HG02610 (cell line): Measurements from ENCODE around the gene SMC1A.
"Not testable (repeated sequence)": the region's sequence is repeated elsewhere in the genome, so short reads cannot be mapped to it uniquely, and the experiment has no call there.

Experiments
- ATAC-seq: cut with Tn5 transposase; IDR thresholded peaks from one replicate; pipeline ENCODE4 v1.9.1; 2021; ENCODE audit warnings: mild to moderate bottlenecking, moderate library complexity; ENCODE audit not compliant: unreplicated experiment

Gene SMC1A

GRCh38 chrX:53422086-53422860, at the start of gene SMC1A:
Gene SMC1A, minus strand, starts transcription at chrX:53422654. Its CDS starts 54 bp downstream, at chrX:53422600.
- ATAC-seq = peak; percentile 97

DNA sequence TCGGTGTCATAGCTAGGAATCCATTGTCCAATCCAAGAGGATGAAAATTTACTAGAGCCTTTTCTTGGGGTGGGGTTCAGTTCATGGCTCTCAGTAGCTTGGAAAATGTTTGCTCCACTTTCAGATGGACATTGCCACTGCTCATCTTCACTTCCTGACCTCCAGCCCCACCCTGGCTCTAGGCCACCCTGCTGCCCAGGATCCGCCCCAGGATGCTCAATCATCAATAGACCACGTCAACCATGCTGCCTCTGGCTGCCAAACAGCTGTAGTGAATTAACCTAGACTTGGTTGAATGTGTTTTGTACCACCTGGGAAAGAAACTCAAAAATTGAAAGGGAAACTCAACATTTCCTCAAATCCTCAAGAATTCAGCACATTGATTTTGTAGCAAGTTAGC, 48.9 kb upstream of the SMC1A start:
- no peak for ATAC-seq

DNA sequence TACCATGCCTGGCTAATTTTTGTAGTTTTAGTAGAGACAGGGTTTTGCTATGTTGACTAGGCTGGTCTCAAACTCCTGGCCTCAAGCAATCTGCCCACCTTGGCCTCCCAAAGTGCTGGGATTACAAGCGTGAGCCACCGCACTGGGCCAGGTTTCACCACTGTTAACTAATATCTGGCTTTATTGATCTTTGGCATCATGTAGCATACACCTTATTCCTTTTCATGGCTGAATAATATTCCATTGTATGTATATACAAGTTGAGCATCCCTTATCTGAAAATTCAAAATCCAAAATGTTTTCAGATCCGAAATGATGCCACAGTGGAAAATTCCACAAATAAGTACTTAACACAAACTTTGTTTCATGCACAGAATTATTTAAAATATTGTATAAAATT, 46.2 kb upstream of the SMC1A start:
- ATAC-seq = not testable (repeated sequence)

DNA sequence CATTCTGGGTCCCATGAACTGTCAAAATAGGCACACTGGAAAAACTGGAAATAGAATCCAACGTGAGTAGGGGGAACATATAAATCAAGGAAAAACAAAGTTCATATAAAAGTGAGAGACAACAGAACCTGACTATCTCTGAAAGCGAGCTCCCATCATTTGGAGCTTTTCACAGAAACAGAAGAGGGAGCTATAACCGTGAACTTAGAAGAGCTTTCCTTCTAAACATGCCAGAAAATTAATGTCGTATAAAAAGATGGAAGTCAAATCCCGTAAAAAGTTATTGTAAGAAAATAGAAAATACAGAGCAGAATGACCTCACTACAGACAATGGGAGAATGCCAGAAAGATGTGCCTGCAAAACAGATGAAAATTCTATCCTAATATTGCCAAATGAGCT, 35.6 kb upstream of the SMC1A start:
- no peak for ATAC-seq

GRCh38 chrX:53456254-53456653, 33.8 kb upstream of the SMC1A start:
- ATAC-seq = no peak

GRCh38 chrX:53452812-53453211, 30.4 kb upstream of the SMC1A start:
- ATAC-seq = no peak

DNA sequence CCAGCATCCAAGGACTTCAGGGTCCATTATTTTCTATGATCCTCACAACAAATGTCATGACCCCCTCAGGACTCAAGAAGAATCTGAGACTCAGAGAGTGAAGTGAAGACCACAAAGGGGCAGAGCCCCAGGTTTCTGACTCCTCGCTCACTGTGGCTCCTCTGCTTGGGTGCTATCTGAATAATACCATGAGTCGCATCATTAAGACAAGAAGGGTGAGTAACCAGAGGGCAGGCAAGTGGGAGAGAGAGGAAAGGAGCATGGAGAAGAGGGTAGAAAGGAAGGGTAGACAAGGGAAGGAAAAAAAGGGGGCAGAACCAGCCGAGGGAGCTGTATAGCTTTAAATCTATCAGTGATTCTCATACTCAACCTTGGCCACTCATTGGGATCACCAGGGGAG, 27.2 kb upstream of the SMC1A start:
- no peak for ATAC-seq

GRCh38 chrX:53447441-53447840, 25.0 kb upstream of the SMC1A start:
- ATAC-seq = no peak

GRCh38 chrX:53445977-53446376, 23.5 kb upstream of the SMC1A start:
- no peak for ATAC-seq

DNA sequence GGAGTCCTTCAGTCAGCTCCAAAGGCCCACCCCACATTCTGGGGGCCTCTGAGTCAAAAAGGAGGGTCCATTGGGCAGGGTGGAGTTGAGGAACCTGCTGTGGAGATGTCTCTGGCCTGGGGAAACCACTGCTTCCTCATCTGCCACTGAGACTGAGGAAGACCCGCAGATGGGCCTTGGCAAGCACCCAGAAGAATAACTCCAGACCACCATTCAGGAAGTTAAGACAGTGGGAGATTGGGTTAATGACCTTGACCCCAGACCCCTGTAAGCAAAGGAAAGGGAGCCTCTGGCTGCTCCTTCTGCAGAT, 19.8 kb upstream of the SMC1A start:
- ATAC-seq = no peak

- peak; percentile 75 for ATAC-seq
Measured at GRCh38 chrX:53441531-53442321, 19.3 kb upstream of the SMC1A start.

DNA sequence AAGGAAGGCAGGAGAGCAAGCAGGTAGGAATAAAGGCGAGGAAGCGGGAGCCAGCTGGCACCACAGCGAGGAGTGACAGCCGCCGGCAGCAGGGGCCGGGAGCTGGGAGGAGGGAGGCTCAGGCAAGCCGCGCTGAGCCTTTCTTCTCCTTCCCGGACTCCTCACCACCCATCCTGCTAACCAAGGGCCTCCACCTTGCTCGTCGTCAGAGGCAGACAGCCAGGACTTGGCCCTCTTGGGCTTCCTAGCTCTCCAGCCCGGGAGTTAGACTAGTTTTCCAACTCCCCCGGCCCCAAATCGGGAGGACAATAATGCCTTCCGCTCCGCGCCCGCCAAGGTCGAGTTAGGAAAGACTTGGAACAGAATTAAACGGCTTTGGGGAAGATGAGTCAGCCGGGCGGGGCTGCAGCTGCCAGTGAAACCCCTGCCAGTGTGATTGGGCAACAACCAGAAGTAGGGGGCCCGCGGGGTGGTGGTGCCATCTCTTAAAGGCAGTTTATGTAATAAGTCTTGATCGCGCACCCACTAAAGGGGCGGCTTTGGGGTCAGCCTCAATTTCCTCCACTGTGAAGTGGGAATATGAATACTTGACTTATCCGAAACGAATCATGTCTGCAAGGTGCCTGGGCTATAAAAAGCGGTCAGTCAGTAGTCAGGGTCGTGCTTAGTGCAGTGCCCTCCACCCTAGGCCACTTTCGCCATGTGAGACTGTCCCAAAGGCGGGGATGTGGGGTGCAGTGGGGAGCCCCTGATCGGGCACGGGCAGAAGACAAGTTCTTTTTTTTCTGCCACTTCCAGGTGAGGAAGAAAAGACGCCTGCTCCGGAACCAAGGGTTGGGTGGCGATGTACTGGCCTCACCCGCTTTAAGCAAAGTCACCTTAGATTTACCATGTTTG, 18.4 kb upstream of the SMC1A start:
- ATAC-seq = no peak

DNA sequence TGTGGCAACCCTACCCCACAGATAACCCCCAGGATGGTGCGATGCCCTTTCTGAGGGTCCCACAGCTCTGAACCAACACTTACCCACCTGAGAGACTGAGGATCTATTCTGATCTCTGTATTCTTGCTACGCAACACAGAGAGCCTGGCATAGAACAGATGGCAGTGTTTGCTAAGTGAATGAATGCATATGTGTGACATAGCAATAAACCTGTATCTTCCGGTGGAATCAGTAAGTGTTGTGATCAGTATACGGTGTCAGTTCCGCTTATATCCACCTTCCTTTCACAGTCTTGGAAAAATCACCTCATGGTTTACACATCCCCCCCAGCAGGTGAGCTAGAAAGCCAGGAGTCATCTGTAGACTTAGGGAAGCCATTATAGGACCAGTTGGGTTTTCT, 17.6 kb upstream of the SMC1A start:
- no peak for ATAC-seq

- ATAC-seq = no peak
Measured at GRCh38 chrX:53438832-53439230, 16.4 kb upstream of the SMC1A start.

DNA sequence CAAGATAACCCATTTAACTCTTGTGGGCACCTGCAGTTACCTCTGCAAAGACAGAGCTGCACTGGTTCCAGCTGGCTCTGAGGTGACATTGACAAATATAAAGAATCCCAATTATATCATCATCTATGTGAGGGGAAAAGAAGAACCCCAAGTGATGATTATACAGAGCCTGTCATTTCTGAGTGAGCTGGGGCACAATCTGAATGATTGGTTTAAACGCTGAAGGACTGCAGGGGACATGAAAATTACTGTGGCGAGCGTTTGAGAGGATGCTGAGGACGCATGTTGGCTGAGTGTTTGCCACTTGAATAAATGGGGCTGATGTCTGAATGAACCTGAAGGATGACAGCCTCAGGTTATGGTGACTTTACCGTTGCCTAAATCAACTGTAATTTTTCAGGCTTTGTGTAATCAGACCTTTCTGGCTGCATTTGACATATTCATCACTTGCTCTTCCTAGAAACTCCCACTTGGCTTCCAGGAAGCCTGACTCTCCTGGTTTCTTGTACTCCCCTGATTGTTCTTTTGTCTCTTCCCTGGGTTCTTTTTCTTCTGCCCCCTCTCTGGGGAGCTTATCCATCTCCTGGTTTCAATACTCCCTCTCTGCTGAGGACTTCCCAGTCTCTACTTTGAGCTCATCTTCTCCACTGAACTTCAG, 15.8 kb upstream of the SMC1A start:
- no peak for ATAC-seq

GRCh38 chrX:53437206-53437605, 14.8 kb upstream of the SMC1A start:
- no peak for ATAC-seq

DNA sequence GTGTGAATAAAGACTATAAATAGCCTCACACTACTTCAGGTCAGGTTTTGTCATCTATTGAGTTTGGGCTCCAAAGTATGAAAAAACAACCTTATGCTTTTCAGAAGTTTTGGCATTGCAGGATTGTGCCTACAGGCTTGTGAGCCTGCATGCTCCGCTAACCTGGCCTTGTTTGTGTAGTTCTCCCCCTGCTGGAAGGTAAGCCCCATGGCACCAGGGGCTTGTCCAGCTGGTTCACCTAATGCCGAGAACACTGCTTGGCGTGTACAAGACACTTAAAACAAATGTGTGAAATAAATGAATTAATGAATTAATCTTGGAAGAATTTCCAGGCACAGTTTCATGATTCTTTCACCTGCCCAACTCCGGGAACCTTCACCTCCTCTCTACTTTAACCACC, 13.5 kb upstream of the SMC1A start:
- peak; percentile 71 for ATAC-seq

- ATAC-seq = peak; percentile 97
Measured at GRCh38 chrX:53433651-53434639, 11.5 kb upstream of the SMC1A start, which contains the start of gene HSD17B10. Gene HSD17B10, minus strand, starts transcription at chrX:53434370. Its CDS starts 25 bp downstream, at chrX:53434345.

GRCh38 chrX:53430231-53430630, 7.8 kb upstream of the SMC1A start:
- no peak for ATAC-seq

DNA sequence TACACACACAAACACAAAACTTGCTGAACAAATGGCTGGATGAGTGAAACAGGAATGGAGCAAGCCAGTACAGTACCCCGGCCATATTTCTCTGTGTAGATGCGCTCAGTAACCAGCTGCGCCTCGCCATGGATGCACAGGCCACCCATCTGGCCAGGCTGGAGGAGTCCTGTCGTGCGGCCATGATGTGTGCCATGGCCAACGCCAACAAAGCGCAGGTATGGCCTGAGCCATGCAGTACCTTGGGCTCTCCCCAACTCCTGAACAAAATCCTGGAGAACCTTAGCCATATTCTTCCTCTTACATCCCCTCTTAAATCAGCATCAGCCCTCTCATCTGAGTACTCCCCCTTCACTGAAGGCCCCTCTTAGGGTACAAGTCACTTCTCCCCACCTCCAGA, 7.3 kb upstream of the SMC1A start:
- no peak for ATAC-seq
